ENCODE results near the gene LORICRIN.
A peak's percentile ranks its signal among the peaks of the same experiment; 100 is the strongest.

Gene LORICRIN

DNA sequence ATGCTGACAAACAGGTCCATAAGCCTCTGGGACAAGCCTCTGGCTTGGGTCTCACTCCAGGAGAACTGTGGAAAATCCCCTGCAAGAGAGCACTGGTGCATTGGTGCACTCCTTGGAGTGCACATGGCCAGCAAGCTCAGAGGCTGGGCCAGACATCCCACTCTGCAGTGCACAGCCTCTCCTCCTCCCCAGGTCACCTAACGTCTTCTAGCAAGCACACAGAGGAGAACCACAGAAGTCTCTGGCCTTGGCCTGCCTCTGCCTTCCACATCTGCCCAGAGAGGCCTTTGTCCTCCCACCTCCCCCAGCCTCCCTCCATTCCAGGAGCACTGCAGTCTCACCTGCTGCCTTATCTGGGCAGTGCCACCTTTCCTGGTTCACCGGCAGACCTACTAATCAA lies 49.1 kb downstream of the LORICRIN start:
- Histone ChIP-seq H3K36me3 (no peaks in the 10 kb centered on the region), H3K4me3 (no peak overlapping the region), H3K4me1 (no peaks in the 10 kb centered on the region), H3K9me3 (no peaks in the 10 kb centered on the region), H3K27ac (no peak overlapping the region), H3K27me3 (peaks cover 0 to 8% of the 10 kb centered on the region in 2 donors)
- intact Hi-C loops (cut with DNase I; ENCODE audit: low total_unique reads) = no loop called here
- TF ChIP-seq, protein P1, sequence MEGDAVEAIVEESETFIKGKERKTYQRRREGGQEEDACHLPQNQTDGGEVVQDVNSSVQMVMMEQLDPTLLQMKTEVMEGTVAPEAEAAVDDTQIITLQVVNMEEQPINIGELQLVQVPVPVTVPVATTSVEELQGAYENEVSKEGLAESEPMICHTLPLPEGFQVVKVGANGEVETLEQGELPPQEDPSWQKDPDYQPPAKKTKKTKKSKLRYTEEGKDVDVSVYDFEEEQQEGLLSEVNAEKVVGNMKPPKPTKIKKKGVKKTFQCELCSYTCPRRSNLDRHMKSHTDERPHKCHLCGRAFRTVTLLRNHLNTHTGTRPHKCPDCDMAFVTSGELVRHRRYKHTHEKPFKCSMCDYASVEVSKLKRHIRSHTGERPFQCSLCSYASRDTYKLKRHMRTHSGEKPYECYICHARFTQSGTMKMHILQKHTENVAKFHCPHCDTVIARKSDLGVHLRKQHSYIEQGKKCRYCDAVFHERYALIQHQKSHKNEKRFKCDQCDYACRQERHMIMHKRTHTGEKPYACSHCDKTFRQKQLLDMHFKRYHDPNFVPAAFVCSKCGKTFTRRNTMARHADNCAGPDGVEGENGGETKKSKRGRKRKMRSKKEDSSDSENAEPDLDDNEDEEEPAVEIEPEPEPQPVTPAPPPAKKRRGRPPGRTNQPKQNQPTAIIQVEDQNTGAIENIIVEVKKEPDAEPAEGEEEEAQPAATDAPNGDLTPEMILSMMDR (IDR thresholded peaks at IDR 0.05) = no peak
- peak in 1 of 2 donors; percentile 3 for DNase-seq

DNA sequence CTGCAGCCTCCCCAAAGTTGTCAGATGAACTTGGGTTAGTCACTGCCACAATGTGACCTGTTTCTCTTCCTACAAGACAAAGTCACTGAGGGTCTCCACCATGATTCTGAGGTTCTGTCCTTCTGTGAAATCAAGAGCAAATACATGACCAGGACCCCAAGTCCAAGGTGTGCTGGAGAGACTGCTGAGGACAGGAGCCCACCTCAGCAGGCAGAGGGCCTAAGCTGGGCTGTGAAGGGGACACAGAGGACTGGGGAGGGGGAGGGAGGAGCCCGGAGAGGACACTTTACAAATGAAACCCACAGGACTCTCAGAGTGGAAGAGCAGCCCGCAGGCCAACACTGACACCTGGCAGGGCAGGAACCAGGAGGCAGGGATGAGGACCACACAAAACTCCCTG lies 50.0 kb downstream of the LORICRIN start:
- intact Hi-C loops (cut with DNase I; ENCODE audit: low total_unique reads) = no loop called here
- no peaks in the 10 kb centered on the region for H3K4me1 ChIP-seq
- no peaks in the 10 kb centered on the region for H3K36me3 ChIP-seq
- H3K27me3 ChIP-seq = peaks cover 0 to 8% of the 10 kb centered on the region in 2 donors
- no peak overlapping the region for H3K4me3 ChIP-seq
- DNase-seq = peak in 1 of 2 donors; percentile 38
- H3K9me3 ChIP-seq = no peaks in the 10 kb centered on the region
- TF ChIP-seq, protein P1 (IDR thresholded peaks at IDR 0.05) = no peak
- no peak overlapping the region for H3K27ac ChIP-seq

DNA sequence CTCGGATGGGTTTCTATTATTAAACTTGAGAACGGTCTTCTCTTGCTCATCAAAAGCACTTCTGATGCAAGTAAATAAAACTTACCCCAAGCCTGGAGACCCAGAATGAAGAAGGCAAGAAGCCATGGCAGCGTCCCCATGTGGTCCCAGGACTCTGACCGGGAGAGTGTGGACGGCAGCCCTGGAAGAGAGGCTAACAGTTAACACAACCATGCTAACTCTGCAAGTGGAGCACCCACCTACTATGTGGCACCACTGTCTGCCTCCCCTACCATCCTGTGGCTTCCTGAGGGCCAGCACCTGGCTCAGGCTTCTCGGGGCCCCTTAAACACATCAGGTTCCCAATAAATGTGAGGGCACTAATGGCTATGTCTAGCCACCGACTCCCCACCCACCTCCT lies 51.0 kb downstream of the LORICRIN start:
- no peaks in the 10 kb centered on the region for H3K4me1 ChIP-seq
- peak in 1 of 2 donors; percentile 44 for DNase-seq
- peaks cover 0 to 8% of the 10 kb centered on the region in 2 donors for H3K27me3 ChIP-seq
- H3K36me3 ChIP-seq = no peaks in the 10 kb centered on the region
- no peak overlapping the region for H3K4me3 ChIP-seq
- TF ChIP-seq, protein P1 (IDR thresholded peaks at IDR 0.05) = no peak
- intact Hi-C loops (cut with DNase I; ENCODE audit: low total_unique reads) = no loop called here
- no peaks in the 10 kb centered on the region for H3K9me3 ChIP-seq
- no peak overlapping the region for H3K27ac ChIP-seq
